Occipital lobe (tissue), 2 donors: ENCODE results near the gene VSTM4. TPM values are rescaled to one million over a fixed set of nuclear protein-coding genes. Genes with fewer than 3 reads are reported as not detected.

Experiments used
- DNase-seq: peaks from one replicate; lab custom pipeline; 2025; lab: John Stamatoyannopoulos, UW
- total RNA-seq: library from RNA; depleted of rRNA; stranded (reverse); fragments of >200 nt; gene quantifications from one replicate; pipeline ENCODE4 v1.2.3, GENCODE V29; 2014

The VSTM4 gene
- total RNA-seq, 1 donor from 2014 or later: 2.3 TPM

DNA sequence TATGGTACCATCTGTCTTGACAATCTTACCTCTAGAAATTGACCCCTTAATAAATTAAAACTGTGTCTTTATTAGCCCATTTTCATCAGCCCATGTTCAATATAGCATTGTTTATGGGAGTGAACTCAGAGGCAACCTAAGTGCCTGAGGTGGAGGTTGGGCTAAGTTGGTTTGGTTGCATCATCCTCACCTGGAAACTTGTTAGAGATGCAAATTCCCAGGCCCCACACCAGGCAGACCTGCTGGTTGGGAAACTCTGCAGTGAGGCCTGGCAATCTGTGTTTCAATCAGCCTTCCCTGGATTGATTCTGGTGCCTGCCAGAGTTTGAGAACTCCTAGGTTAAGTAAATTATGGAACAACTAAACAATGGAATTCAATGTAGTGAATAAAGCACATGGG lies 27.9 kb upstream of the VSTM4 start:
- no peak for DNase-seq

DNA sequence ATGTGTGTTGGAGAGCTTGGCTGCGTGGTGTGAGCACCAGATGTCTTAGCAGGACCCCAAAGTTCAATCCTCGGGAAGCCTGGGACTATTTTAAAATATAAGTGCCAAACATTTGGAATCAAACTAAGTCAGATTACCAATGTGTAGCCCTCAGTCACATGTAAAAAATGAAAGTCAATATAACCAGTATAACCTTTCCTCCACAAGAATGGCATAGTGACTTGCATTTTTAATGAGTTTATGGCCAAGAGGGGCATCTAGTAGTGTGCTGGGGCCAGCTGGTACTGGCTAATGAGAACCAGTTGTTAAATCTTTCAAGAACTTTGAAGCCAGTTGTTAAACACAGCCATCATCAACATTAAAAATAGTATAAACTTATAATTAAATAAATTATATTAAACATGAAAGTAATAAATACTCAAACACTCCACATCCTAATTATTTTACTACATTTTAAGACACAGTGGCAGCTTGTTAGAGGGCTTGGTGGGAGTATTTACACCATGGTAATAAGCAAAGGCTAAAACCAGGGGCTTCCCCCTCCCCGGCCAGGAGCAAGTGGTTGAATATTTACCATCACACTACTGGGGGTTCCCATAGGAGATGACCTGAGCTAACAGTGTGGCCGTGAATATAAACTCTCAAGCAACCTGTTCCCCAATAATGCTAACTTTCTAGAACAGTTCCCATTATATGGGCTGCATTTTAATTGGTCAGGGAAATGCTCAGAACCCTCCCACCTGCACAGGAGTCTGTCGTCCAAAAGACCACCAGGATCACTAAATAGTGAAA lies 26.4 kb upstream of the VSTM4 start:
- no peak for DNase-seq

- DNase-seq: no peak
Measured at GRCh38 chr10:49140304-49141177, 25.2 kb upstream of the VSTM4 start.

DNA sequence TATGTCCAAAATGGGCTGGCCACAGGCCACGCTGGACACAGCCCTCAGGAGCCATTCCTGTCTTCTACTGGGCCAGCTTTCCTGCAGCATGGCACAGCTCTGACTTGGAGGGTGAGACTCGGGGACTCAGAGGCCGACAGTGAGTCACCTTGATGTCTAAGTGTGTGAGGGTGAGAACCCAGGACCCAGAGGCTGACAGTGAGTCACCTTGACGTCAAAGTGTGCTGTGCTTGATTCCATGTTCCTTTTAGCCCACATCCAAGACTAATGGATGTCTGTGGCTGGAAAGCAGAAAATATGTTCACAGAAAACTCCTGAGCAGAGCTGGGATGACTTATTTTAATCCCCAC lies 24.5 kb upstream of the VSTM4 start:
- DNase-seq: no peak

DNA sequence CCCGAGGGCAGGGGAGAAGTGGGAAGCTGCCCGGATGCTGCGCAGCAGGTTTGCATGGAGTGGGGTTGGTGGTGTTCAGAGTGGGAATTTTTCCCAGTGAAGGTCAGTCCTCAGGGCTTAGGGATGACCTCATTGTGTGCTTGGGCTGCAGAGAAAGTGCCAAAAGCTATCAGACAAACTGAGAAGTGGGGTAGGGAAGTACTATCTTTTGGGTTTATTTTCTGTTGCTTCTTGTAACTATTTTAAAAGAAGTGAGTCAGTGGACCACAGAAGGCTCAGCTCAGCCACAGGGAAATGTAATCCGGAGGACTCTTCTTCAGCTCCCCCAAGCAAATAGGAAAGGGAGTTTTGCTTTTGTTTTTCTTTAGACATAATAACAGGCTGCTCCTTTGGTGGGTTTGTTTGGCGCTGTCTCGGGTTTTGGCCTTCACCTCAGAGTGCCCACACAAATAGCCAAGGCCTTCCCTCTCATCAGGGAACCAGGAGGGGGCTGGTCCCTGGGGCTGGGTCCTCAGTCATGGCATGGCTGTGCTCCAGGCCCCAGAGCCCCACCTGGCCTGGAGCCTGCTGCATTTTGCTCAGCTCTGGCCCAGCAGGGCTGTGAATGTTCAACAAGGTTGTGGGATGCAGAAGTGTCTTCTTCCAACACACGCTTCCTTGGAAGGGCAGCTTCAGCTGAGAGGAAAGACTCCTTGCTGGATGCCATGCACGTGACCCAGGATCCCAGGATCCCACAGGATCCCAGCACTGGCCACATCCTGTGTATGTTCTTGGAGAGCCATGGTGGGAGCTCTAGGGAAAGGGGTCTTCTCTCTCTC lies 23.9 kb upstream of the VSTM4 start:
- DNase-seq: no peak

DNA sequence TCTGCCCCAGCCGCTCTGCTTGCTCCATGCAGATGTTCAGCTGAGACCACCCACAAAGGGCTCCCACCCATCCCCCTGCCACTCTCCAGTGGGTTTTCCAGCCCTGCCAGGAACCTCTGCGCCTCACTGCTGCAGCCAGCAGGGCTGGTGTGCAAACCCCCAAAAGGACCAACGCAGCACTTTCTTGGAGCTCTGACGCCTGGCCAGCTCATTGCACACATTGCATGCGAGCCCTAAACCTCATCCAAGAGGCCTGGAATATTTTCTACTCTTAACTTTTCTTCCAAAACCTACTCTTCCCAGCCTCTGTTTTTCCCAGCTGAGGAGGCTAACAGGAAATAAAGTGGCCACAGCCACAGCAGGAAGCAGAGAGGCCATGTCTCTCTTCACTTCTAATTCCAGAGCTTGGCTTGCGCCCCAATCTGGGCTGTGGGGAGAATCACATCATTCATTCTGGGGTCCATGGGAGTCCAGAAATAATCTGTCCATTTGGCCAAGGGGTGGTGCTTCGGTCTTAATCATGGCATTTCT lies 23.1 kb upstream of the VSTM4 start:
- no peak for DNase-seq

DNA sequence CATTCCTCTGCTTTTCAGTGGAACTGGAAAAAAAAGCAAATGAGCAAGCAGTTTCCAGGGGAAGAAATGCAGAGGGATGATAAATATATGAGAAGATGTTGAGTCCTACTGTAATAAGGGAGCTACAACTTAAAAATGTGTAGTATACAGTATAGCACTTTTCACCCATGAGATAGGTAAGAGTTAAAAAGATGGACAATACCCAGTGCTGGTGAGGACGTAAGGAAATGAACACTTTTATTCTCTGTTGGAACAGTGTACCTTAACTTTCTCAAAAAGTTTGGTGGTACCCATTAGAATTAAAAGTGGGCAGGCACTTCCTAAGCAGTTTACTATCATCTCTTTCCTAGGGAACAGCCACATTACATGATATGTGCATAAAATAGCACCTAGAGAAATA lies 21.2 kb upstream of the VSTM4 start:
- no peak for DNase-seq

DNA sequence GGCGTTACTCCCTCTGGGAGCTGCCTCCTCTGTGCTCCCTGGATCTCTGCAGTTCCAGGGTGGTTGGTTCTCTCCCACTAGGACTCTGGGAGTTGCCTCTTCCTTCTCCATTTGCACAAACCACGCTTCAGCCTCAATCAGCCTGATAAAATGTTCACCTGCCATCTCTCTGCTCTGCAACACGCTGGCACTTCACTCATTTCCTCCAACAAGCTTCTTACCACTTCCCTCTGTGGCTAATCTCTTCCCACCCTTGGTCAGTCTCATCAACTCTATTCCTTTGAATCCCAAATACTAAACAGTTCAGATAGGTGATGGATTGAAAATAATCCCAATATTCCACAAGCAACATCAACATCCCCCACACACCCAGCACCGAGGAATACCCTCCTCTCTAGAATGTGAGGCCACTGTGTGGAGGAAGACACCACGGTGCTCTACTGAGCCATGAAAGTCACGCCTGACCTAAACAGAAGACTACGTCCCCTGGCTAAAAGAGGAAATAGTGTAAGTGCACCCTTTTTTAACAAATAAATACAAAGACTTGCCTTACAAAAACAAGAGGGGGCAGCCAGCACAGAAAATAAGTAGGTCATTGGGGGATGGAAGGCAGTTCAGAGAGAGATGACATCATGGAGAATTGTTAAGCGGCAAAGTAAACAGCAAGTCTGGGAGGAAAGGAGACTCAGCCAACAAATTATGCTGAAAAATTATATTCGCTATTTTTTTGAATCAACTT lies 20.4 kb upstream of the VSTM4 start:
- no peak for DNase-seq

- DNase-seq: no peak
Measured at GRCh38 chr10:49134327-49134726, 19.0 kb upstream of the VSTM4 start.

- no peak for DNase-seq
Measured at GRCh38 chr10:49133706-49134248, 18.5 kb upstream of the VSTM4 start, which contains the start of gene FAM170B. Gene FAM170B, minus strand, starts transcription at chr10:49134021. Its CDS starts 103 bp downstream, at chr10:49133918.

- DNase-seq: no peak
Measured at GRCh38 chr10:49132362-49132737, 17.0 kb upstream of the VSTM4 start.

DNA sequence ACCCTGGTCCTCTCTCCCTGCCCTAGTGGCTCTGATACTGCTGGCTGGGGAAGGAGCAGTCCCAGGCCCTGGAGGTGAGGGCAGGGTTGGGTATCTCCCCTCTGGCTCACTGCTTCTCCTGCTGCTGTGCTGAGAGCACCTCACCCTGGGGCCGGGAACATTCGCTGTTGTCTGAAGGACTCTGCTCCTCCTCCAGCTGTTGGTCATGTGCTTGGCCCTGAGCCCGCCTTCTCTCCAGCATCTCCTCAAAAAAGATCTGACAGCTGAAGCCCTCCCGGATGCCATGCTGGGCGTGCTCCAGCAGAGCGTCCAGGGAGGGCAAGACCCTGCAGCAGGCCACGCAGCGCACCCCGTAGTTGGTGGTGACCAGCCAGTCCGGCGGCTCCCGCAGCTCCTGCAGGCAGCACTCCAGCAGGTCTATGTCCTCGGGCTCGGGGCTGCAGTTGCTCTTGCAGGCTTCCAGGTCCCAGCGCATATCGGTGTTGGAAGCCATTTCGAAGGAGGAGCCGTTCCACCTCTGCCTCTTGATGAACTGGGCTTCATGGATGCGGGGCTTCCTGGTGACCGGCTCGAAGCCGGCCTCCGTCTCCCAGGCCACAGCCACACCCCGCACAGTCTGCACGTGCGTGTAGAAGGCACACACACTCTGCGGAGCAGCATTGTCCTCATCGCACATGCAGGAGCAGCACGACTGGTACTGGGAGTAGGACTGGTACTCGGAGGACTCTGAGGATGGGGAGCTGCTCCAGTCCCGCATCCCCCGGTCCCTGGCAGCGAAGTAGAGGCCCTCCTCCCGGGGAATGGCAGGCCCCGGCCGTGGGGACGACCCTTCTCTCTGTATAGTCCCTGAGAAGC lies 16.4 kb upstream of the VSTM4 start:
- no peak for DNase-seq

GRCh38 chr10:49129376-49129775 lies 14.1 kb upstream of the VSTM4 start:
- DNase-seq: no peak

- DNase-seq: no peak
Measured at GRCh38 chr10:49128854-49129253, 13.5 kb upstream of the VSTM4 start.

GRCh38 chr10:49123981-49124950 lies 8.9 kb upstream of the VSTM4 start:
- DNase-seq: no peak

- DNase-seq: no peak
Measured at GRCh38 chr10:49120911-49121310, 5.6 kb upstream of the VSTM4 start.

GRCh38 chr10:49119746-49120145 lies 4.4 kb upstream of the VSTM4 start:
- no peak for DNase-seq

- DNase-seq: no peak
Measured at GRCh38 chr10:49118430-49119074, 3.2 kb upstream of the VSTM4 start.
